Liver (tissue), 2 donors: ENCODE measurements around the gene FBXL4.

Source experiments
- CTCF ChIP-seq: fragments of 150-350 bp; IDR thresholded peaks from 2 replicates; pipeline ENCODE4 v1.5.1; 2017; ENCODE audit warnings: improper control_type of control experiment, low read depth, low read length; ENCODE audit not compliant: missing input control
- ZBTB33 ChIP-seq: IDR thresholded peaks from 2 replicates; pipeline ENCODE4 v1.6.1; 2016; ENCODE audit warnings: antibody characterized with exemption
- donor health status: healthy.

- TF ChIP-seq ZBTB33: no peak
- no peak for TF ChIP-seq CTCF
These were observed 106.7 kb downstream of the FBXL4 start for GRCh38 chr6:98840996-98841513.
